ENCODE results near the gene CTNNA2.

DNA sequence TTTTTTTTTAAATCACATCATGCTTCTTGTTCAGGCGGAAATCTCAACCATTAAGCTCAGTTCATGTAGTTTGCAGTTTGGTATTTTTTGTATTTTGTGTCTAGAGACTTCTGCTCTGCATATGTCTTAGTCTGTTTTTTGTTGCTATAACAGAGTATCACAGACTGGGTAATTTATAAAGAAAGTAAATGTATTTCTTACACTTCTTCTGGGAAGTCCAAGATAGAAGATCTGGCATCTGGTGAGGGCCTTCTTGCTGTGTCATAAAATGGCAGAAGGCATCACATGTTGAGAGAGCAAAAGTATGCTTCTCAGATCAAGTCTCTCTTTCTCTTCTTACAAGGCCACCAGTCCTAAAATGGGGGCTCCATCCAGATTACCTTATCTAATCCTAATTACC lies 208.2 kb downstream of the CTNNA2 start:
- TF ChIP-seq POLR2AphosphoS5 (IDR thresholded peaks at IDR 0.05) (no peak), POLR2A (IDR thresholded peaks at IDR 0.05) (no peak)
